OCI-LY1 (cell line): ENCODE data around the gene PLEKHB2.

Experiments
- H2AFZ ChIP-seq: fragments of 200-600 bp; sonication (generic), shearing (Covaris generic); 2 replicates; pipeline ENCODE4 v1.6.0; 2014; ENCODE audit warnings: antibody characterized with exemption, mild to moderate bottlenecking, low read length
- H3F3A ChIP-seq: fragments of 200-600 bp; sonication (generic), shearing (Covaris generic); 2 replicates; pipeline ENCODE4 v1.6.0; 2014; ENCODE audit warnings: mild to moderate bottlenecking, antibody characterized with exemption, low read length, moderate library complexity; ENCODE audit not compliant: insufficient read depth
- H3K27ac ChIP-seq: fragments of 200-600 bp; sonication (generic); 2 replicates; pipeline ENCODE4 v1.5.1; 2014; ENCODE audit warnings: low read length, mixed run types, mild to moderate bottlenecking, low read depth; ENCODE audit not compliant: poor library complexity, severe bottlenecking
- H3K27me3 ChIP-seq: fragments of 200-600 bp; sonication (generic); 2 replicates; pipeline ENCODE4 v1.6.0; 2014; ENCODE audit warnings: antibody characterized with exemption, mild to moderate bottlenecking, low read length, moderate library complexity; ENCODE audit not compliant: insufficient read depth
- H3K36me3 ChIP-seq: fragments of 200-600 bp; sonication (generic); 2 replicates; pipeline ENCODE4 v1.6.1; 2014; ENCODE audit warnings: mild to moderate bottlenecking, antibody characterized with exemption, low read length, moderate library complexity, mixed read lengths; ENCODE audit not compliant: insufficient read depth
- H3K4me1 ChIP-seq: fragments of 200-600 bp; sonication (generic); 2 replicates; pipeline ENCODE4 v1.5.1; 2014; ENCODE audit warnings: mild to moderate bottlenecking, low read length, moderate library complexity; ENCODE audit not compliant: insufficient read depth, severe bottlenecking
- H3K4me2 ChIP-seq: fragments of 200-600 bp; sonication (generic), shearing (Covaris generic); 2 replicates; pipeline ENCODE4 v1.6.1; 2014; ENCODE audit warnings: low read length
- H3K4me3 ChIP-seq: fragments of 200-600 bp; sonication (generic); 2 replicates; pipeline ENCODE4 v1.5.1; 2014; ENCODE audit warnings: low read length, low read depth, mild to moderate bottlenecking, mixed read lengths; ENCODE audit not compliant: poor library complexity, severe bottlenecking
- H3K79me2 ChIP-seq: fragments of 200-600 bp; shearing (Covaris generic); 2 replicates; pipeline ENCODE4 v1.6.1; 2016; ENCODE audit warnings: mixed run types, low read length, mixed read lengths; ENCODE audit not compliant: insufficient read depth
- H3K9ac ChIP-seq: fragments of 200-600 bp; sonication (generic), shearing (Covaris generic); 2 replicates; pipeline ENCODE4 v1.6.1; 2014; ENCODE audit warnings: mild to moderate bottlenecking, low read length, mixed read lengths
- H3K9me2 ChIP-seq: fragments of 200-600 bp; sonication (generic), shearing (Covaris generic); 2 replicates; pipeline ENCODE4 v1.6.1; 2014; ENCODE audit warnings: low read depth, mild to moderate bottlenecking, low read length, mixed read lengths
- H3K9me3 ChIP-seq: fragments of 200-600 bp; shearing (Covaris generic); 2 replicates; pipeline ENCODE4 v1.6.1; 2014; ENCODE audit warnings: low read length, mixed read lengths
- H4K20me1 ChIP-seq: fragments of 200-600 bp; sonication (generic), shearing (Covaris generic); 2 replicates; pipeline ENCODE4 v1.6.0; 2016; ENCODE audit warnings: mild to moderate bottlenecking, low read length; ENCODE audit not compliant: insufficient read depth
- CTCF ChIP-seq: fragments of 200-600 bp; sonication (generic), shearing (Covaris generic); IDR thresholded peaks from 2 replicates; pipeline ENCODE4 v1.5.1; 2017; ENCODE audit warnings: mild to moderate bottlenecking, antibody characterized with exemption, low read length, moderate library complexity, mixed read lengths
- EZH2 ChIP-seq: fragments of 200-600 bp; sonication (generic), shearing (Covaris generic); IDR thresholded peaks from 2 replicates; pipeline ENCODE4 v1.8.0; 2017; ENCODE audit warnings: borderline replicate concordance, mixed run types, mild to moderate bottlenecking, antibody characterized with exemption, low read length, moderate library complexity, mixed read lengths

PLEKHB2 gene

GRCh38 chr2:131081190-131081589 is 23.9 kb upstream of the PLEKHB2 start:
- H3K27me3 ChIP-seq = no peaks in the 10 kb centered on the region
- H4K20me1 ChIP-seq = 0 out of 2 replicates have a peak, but pooled peaks cover 3% of the 10 kb centered on the region
- H3K9me3 ChIP-seq = no peaks in the 10 kb centered on the region
- H3K9ac ChIP-seq = no peak overlapping the region
- H3K4me1 ChIP-seq = no peaks in the 10 kb centered on the region
- H3K27ac ChIP-seq = no peak overlapping the region
- no peak overlapping the region for H3K4me2 ChIP-seq
- peaks cover 90% of the 10 kb centered on the region for H3K36me3 ChIP-seq
- H3K9me2 ChIP-seq = no peaks in the 10 kb centered on the region
- H3F3A ChIP-seq = no peaks in the 10 kb centered on the region
- peaks cover 48% of the 10 kb centered on the region for H3K79me2 ChIP-seq
- TF ChIP-seq EZH2 (no peak), CTCF (no peak)
- no peak overlapping the region for H3K4me3 ChIP-seq
- H2AFZ ChIP-seq = no peak overlapping the region

- no peak overlapping the region for H3K4me3 ChIP-seq
- H3K4me2 ChIP-seq = no peak overlapping the region
- no peaks in the 10 kb centered on the region for H4K20me1 ChIP-seq
- no peak overlapping the region for H3K27ac ChIP-seq
- no peak overlapping the region for H3K9ac ChIP-seq
- no peaks in the 10 kb centered on the region for H3K9me3 ChIP-seq
- peaks cover 65% of the 10 kb centered on the region for H3K79me2 ChIP-seq
- no peaks in the 10 kb centered on the region for H3K4me1 ChIP-seq
- H3K9me2 ChIP-seq = no peaks in the 10 kb centered on the region
- H3K27me3 ChIP-seq = no peaks in the 10 kb centered on the region
- TF ChIP-seq CTCF (no peak), EZH2 (no peak)
- H3F3A ChIP-seq = no peaks in the 10 kb centered on the region
- H2AFZ ChIP-seq = no peak overlapping the region
- H3K36me3 ChIP-seq = peaks cover 77% of the 10 kb centered on the region
Measured at GRCh38 chr2:131085646-131086045, 19.5 kb upstream of the PLEKHB2 start.

- Histone ChIP-seq H2AFZ (no peak overlapping the region), H3K9ac (peak overlapping the region; percentile 77), H3K4me1 (peaks cover 16% of the 10 kb centered on the region), H3K4me2 (peak overlapping the region; percentile 66), H3F3A (no peaks in the 10 kb centered on the region), H4K20me1 (no peaks in the 10 kb centered on the region), H3K27ac (peak overlapping the region; percentile 23), H3K27me3 (no peaks in the 10 kb centered on the region), H3K4me3 (peak overlapping the region; percentile 72), H3K79me2 (peaks cover 50% of the 10 kb centered on the region), H3K9me3 (no peaks in the 10 kb centered on the region), H3K36me3 (peaks cover 29% of the 10 kb centered on the region), H3K9me2 (no peaks in the 10 kb centered on the region)
- TF ChIP-seq CTCF (no peak), EZH2 (no peak)
Measured at GRCh38 chr2:131092458-131093005, 12.6 kb upstream of the PLEKHB2 start.
